BLaER1 treated with 17β-estradiol and CSF1 and Interleukin-3, amounts not matched to agents 10 nM and 100 nM (cell line): ENCODE results near the gene PMEPA1.

Source experiments
- H3K27ac ChIP-seq, 11 experiments: shearing (Covaris generic); formaldehyde crosslinking; 2 replicates each; pipeline ENCODE4 v1.8.1; 2022
- H3K27me3 ChIP-seq, 11 experiments: shearing (Covaris generic); formaldehyde crosslinking; 2 replicates each; pipeline ENCODE4 v1.8.1; 2022
- H3K36me3 ChIP-seq, 11 experiments: shearing (Covaris generic); formaldehyde crosslinking; 2 replicates each; pipeline ENCODE4 v1.8.1; 2022
- H3K4me1 ChIP-seq, 10 experiments: shearing (Covaris generic); formaldehyde crosslinking; 2 replicates each; pipeline ENCODE4 v1.8.1; 2022
- H3K4me2 ChIP-seq, 11 experiments: shearing (Covaris generic); formaldehyde crosslinking; 2 replicates each; pipeline ENCODE4 v1.8.1; 2022
- H3K4me3 ChIP-seq, 10 experiments: shearing (Covaris generic); formaldehyde crosslinking; 2 replicates each; pipeline ENCODE4 v1.8.1; 2022
- H3K9ac ChIP-seq, 11 experiments: shearing (Covaris generic); formaldehyde crosslinking; 2 replicates each; pipeline ENCODE4 v1.8.1; 2022
- H3K9me3 ChIP-seq, 11 experiments: shearing (Covaris generic); formaldehyde crosslinking; replicated peaks in 1 of 11; 2 replicates each; pipeline ENCODE4 v1.8.1; 2022
- H4K20me1 ChIP-seq, 11 experiments: shearing (Covaris generic); formaldehyde crosslinking; 2 replicates each; pipeline ENCODE4 v1.8.1; 2022
- Cebpa-rat ChIP-seq, 11 experiments: shearing (Covaris generic); IDR thresholded peaks; 2 replicates each; pipeline ENCODE4 v1.8.1; 2022

PMEPA1 gene

DNA sequence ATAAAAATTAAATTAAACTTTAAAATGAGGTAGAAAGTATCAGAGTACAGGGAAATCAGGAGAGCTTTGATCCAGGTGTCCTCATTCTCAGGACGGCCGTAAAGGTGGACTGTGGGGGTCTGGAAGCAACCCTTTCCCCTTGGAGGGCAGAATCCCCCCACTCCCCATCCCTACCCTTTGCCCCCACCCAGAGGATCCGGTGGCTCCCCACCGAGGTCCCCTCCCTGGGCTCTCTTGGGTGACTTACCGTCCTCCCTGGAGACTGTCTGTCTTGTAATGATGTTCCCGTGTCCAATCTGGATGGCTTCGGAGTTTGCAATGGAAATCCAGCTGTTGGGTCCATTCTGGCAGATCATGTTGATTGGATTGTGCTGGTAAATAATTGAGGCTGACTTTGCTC, 96.9 kb downstream of the PMEPA1 start:
- TF ChIP-seq Cebpa-rat (IDR thresholded peaks at IDR 0.05): no peak
- peaks cover 0 to 13% (median 0%) of the 10 kb centered on the region in 11 experiments; a peak in 2 of 22 replicates for H4K20me1 ChIP-seq
- no peak overlapping the region for H3K4me3 ChIP-seq
- H3K36me3 ChIP-seq: no peaks in the 10 kb centered on the region
- H3K27me3 ChIP-seq: peaks cover 0 to 28% (median 12%) of the 10 kb centered on the region in 11 experiments; a peak in 12 of 22 replicates
- no peaks in the 10 kb centered on the region for H3K9me3 ChIP-seq
- H3K4me2 ChIP-seq: peak overlapping the region in 2 of 11 experiments; percentile 39 to 52; a peak in 3 of 22 replicates
- peaks cover 0 to 59% (median 33%) of the 10 kb centered on the region in 10 experiments; a peak in 18 of 20 replicates for H3K4me1 ChIP-seq
- H3K27ac ChIP-seq: no peak overlapping the region
- no peak overlapping the region for H3K9ac ChIP-seq

DNA sequence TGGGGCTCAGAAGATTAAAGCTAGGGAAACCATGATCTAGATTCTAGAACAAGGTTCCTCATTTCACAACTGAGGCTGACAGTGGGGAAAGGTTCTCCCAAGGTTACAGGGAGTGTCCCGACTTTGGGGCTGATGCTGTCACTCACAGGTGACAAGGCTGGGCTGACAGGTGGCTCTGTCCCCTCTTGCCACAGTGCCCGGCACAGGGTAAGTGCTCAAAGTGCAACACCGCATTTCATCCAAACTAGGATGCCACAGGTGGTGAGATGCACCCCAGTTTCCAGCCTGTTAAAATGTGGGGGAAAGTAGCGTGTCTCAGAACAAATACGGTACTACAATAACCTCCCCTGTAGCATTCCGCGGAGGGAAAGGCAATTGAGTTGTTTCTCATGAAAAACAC, 97.4 kb downstream of the PMEPA1 start:
- no peak overlapping the region for H3K4me2 ChIP-seq
- TF ChIP-seq Cebpa-rat (IDR thresholded peaks at IDR 0.05): no peak
- H3K27ac ChIP-seq: no peak overlapping the region
- H3K9ac ChIP-seq: no peak overlapping the region
- no peaks in the 10 kb centered on the region for H3K9me3 ChIP-seq
- peaks cover 0 to 54% (median 29%) of the 10 kb centered on the region in 10 experiments; a peak in 15 of 20 replicates for H3K4me1 ChIP-seq
- no peak overlapping the region for H3K4me3 ChIP-seq
- H3K36me3 ChIP-seq: no peaks in the 10 kb centered on the region
- H4K20me1 ChIP-seq: peaks cover 0 to 11% (median 0%) of the 10 kb centered on the region in 11 experiments; a peak in 1 of 22 replicates
- peaks cover 0 to 28% (median 10%) of the 10 kb centered on the region in 11 experiments; a peak in 12 of 22 replicates for H3K27me3 ChIP-seq

DNA sequence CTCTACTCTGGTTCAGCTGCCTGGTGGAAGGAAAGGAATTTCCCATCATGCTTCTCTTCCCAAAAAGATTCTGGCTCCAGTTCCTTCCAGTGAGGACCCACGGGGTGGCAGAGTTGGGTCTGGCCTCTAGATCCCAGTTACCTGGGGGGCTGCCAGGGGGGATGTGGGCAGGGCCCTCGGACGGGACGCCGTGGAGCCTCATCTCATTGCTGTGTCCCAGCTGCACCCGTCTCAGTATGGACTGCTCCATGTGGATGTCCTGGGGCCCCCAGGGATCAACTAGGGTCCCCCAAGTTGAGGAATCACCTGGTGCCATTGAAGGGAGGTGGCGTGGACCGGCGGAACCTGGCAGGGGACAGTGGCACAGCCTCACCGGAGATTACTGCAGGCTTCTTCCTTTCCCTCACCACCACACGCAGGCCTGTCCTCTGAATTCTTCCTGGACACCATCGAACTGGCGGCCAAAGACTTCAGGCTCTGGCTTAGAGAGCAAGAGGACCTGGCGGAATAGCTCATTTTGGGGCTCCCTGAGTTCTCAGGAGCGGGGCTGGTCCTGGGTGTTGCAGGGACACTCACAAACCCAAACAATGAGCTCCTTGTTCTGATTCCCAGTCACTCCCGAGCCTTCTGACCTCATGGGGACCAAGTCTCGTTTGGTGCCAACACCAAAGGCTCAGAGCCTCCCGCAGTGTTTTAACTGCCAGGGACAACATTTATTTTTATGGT, 98.1 kb downstream of the PMEPA1 start:
- Histone ChIP-seq H3K4me2 (no peak overlapping the region), H3K27me3 (peaks cover 0 to 28% (median 8%) of the 10 kb centered on the region in 11 experiments; a peak in 12 of 22 replicates), H3K36me3 (no peaks in the 10 kb centered on the region), H3K9ac (no peak overlapping the region), H3K9me3 (no peaks in the 10 kb centered on the region), H4K20me1 (0 out of 22 replicates have a peak, but pooled peaks cover 0 to 11% (median 0%) of the 10 kb centered on the region in 11 experiments), H3K4me3 (no peak overlapping the region), H3K4me1 (peaks cover 0 to 47% (median 25%) of the 10 kb centered on the region in 10 experiments; a peak in 12 of 20 replicates), H3K27ac (no peak overlapping the region)
- no peak for TF ChIP-seq Cebpa-rat (IDR thresholded peaks at IDR 0.05)

DNA sequence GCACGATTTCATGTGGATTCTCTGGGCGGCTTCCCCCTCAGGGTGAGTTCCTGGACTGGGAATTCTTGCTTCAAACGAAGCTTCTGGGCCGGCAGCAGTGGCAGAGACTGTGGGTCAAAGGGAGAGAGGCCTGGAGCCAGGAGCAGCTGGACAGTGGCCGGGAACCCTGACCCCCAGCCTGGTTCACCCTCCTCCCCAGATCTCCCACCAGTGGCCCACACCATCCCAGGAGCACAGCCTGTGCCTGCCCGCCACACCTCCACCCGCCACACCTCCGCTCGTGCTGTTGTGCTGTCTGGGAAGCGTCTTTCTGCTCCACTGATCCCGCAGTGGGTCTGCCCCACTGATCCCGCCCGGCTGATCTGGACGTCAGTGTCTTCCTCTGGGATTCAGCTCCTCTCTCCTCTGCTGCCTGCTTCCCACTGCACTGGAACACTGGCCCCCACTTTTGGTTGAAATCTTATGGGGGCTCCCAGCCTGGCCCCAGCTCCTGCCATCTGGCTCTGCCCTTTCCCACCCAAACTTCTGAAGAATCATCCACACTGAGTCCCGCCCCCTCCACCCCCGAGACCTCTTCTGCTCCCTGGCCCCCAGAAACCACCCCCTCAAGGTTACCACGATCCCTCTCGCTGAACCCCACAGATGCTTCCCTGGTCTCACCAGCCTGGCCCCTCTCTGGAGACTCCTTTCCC, 99.4 kb downstream of the PMEPA1 start:
- Histone ChIP-seq H3K4me2 (peak overlapping the region in 8 of 11 experiments; percentile 15 to 41 (median 24); a peak in 10 of 22 replicates), H3K4me3 (no peak overlapping the region), H3K27ac (no peak overlapping the region), H4K20me1 (no peaks in the 10 kb centered on the region), H3K9ac (no peak overlapping the region), H3K36me3 (no peaks in the 10 kb centered on the region), H3K27me3 (peaks cover 0 to 17% (median 6%) of the 10 kb centered on the region in 11 experiments; a peak in 10 of 22 replicates), H3K9me3 (no peaks in the 10 kb centered on the region), H3K4me1 (peaks cover 0 to 34% (median 20%) of the 10 kb centered on the region in 10 experiments; a peak in 12 of 20 replicates)
- no peak for TF ChIP-seq Cebpa-rat (IDR thresholded peaks at IDR 0.05)

DNA sequence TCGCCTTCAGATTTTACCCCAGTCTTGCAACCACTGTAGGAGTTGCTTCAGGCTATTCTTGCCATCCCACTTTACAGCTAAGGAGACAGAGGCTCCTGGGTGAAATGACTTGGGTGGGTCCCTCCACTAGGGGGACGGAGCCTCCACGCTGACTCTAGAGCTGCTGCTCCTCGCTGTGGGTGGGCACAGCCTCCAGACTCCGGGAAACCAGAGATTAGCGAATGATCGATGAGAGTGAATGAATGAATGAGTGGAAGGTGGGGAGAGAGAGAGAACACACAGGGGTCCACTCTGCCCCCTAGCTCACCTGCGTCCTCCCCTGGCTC, 100.0 kb downstream of the PMEPA1 start:
- H3K27ac ChIP-seq: no peak overlapping the region
- H3K9ac ChIP-seq: no peak overlapping the region
- H4K20me1 ChIP-seq: no peaks in the 10 kb centered on the region
- peaks cover 0 to 11% (median 3%) of the 10 kb centered on the region in 11 experiments; a peak in 7 of 22 replicates for H3K27me3 ChIP-seq
- H3K9me3 ChIP-seq: no peaks in the 10 kb centered on the region
- H3K4me1 ChIP-seq: peaks cover 0 to 30% (median 18%) of the 10 kb centered on the region in 10 experiments; a peak in 12 of 20 replicates
- no peak overlapping the region for H3K4me3 ChIP-seq
- no peaks in the 10 kb centered on the region for H3K36me3 ChIP-seq
- no peak for TF ChIP-seq Cebpa-rat (IDR thresholded peaks at IDR 0.05)
- peak overlapping the region in 6 of 11 experiments; percentile 15 to 41 (median 23); a peak in 8 of 22 replicates for H3K4me2 ChIP-seq

DNA sequence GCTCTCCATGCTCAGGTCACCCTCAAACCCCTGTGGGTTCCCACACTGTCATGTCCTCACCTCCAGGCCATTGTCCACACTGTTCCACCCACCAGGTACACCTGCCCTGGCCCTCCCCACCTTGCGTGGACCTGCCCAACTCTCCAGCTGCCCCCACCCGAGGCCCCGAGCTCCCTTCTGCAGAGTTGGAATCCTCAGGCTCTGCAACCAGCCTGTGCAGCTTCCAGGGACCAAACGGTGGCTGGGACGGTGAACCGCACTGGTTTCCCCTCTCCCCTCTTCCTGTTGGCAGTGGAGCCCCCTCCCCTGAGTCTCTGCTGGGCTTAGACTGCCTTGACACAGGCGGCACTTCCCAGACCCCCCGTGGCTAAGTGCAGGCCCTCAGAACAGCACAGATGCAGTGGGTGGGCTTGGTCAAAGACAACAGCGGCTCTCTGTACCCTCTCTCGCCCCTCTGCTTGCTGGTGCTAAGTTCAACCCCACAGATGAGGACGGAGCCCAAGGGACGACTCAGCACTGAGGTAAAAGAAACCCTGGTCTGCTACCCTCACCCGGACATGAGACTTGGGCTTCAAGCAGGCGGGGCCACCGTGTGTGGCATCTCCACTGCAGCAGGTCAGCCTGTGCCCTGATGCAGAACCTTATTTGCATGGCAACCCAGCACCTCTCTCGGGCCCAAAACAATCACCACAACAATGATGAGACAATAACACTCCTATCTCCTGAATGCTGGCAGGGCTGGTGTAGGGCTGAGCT, 100.6 kb downstream of the PMEPA1 start:
- H4K20me1 ChIP-seq: no peaks in the 10 kb centered on the region
- no peaks in the 10 kb centered on the region for H3K9me3 ChIP-seq
- TF ChIP-seq Cebpa-rat (IDR thresholded peaks at IDR 0.05): no peak
- peaks cover 0 to 30% (median 18%) of the 10 kb centered on the region in 10 experiments; a peak in 12 of 20 replicates for H3K4me1 ChIP-seq
- H3K27me3 ChIP-seq: peaks cover 0 to 6% (median under 1%) of the 10 kb centered on the region in 11 experiments; a peak in 2 of 22 replicates
- H3K4me3 ChIP-seq: no peak overlapping the region
- H3K27ac ChIP-seq: no peak overlapping the region
- H3K36me3 ChIP-seq: no peaks in the 10 kb centered on the region
- H3K4me2 ChIP-seq: peak overlapping the region in 8 of 11 experiments; percentile 15 to 41 (median 20); a peak in 10 of 22 replicates
- no peak overlapping the region for H3K9ac ChIP-seq

DNA sequence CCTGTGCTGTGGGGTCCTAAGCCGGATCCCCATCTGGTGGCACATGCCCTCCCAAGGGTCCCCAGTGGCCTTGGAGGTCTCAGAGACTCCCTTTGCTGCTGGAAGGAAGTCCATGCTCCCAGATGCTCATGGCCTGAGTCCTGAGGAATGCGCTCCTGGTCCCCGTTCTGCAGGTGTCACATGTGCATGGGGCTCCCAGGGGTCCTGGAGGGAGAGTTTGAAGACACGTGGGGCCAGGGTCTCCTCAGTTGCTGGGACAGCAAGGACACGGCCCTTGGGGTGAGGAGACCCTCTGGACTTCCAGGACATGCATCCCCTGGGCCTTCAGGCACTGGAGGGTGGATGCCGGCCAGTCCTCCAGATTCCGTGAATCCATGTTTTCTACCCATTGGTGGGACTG, 101.3 kb downstream of the PMEPA1 start:
- no peak overlapping the region for H3K27ac ChIP-seq
- H3K4me3 ChIP-seq: no peak overlapping the region
- no peaks in the 10 kb centered on the region for H3K9me3 ChIP-seq
- peaks cover 0 to 5% (median 0%) of the 10 kb centered on the region in 11 experiments; a peak in 1 of 22 replicates for H3K27me3 ChIP-seq
- no peak overlapping the region for H3K9ac ChIP-seq
- peaks cover 0 to 28% (median 18%) of the 10 kb centered on the region in 10 experiments; a peak in 12 of 20 replicates for H3K4me1 ChIP-seq
- 0 out of 22 replicates have a peak overlapping the region, but pooled peaks of 1 of the 11 experiments have one; percentile 41 for H3K4me2 ChIP-seq
- no peaks in the 10 kb centered on the region for H4K20me1 ChIP-seq
- TF ChIP-seq Cebpa-rat (IDR thresholded peaks at IDR 0.05): no peak
- no peaks in the 10 kb centered on the region for H3K36me3 ChIP-seq

DNA sequence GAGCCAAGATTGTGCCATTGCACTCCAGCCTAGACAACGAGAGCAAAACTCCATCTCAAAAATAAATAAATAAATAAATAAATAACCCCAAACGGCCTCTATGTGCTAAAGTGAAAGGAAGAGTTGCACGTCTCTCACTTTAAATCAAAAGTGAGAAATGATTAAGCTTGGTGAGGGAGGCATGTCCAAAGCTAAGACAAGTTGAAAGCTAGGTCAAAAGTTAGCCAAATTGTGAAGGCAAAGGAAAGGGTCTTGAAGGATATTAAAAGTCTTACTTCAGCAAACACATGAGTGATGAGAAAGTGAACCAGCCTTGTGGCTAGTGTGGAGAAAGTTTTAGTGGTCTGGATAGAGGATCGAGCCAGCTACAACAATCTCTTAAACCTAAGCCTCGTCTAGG, 103.9 kb downstream of the PMEPA1 start:
- Histone ChIP-seq H3K4me2 (no peak overlapping the region), H3K4me1 (peaks cover 0 to 22% (median 14%) of the 10 kb centered on the region in 10 experiments; a peak in 12 of 20 replicates), H3K27ac (no peak overlapping the region), H3K36me3 (no peaks in the 10 kb centered on the region), H3K4me3 (no peak overlapping the region), H3K27me3 (0 out of 22 replicates have a peak, but pooled peaks cover 0 to 5% (median 0%) of the 10 kb centered on the region in 11 experiments), H4K20me1 (no peaks in the 10 kb centered on the region), H3K9me3 (no peaks in the 10 kb centered on the region), H3K9ac (no peak overlapping the region)
- TF ChIP-seq Cebpa-rat (IDR thresholded peaks at IDR 0.05): no peak
